Spinal cord (tissue), 10 donors: ENCODE measurements around the gene CUL3. TPM values are rescaled to one million over a fixed set of nuclear protein-coding genes. Genes with fewer than 3 reads are reported as not detected.
A peak's percentile ranks its signal among the peaks of the same experiment; 100 is the strongest.
"Not testable (repeated sequence)": the region's sequence is repeated elsewhere in the genome, so short reads cannot be mapped to it uniquely, and the experiment has no call there.

ENCODE experiments used
- DNase-seq, 6 donors: peaks; one replicate each; pipeline versions ENCODE4 v3.0.0 to v3.0.0-alpha.2; 2013 to 2015; ENCODE audit warnings: low spot score in 6 of 6, low read depth in 4 of 6
- H3K27ac ChIP-seq: one replicate; pipeline ENCODE4 v1.5.1; 2013; ENCODE audit warnings: low read depth, low read length, control low read depth
- H3K27me3 ChIP-seq: one replicate; pipeline ENCODE4 v1.6.1; 2013; ENCODE audit warnings: low read length; ENCODE audit not compliant: control insufficient read depth, insufficient read depth
- H3K36me3 ChIP-seq: one replicate; pipeline ENCODE4 v1.6.1; 2013; ENCODE audit warnings: low read length; ENCODE audit not compliant: control insufficient read depth, insufficient read depth
- H3K4me1 ChIP-seq: one replicate; pipeline ENCODE4 v1.6.1; 2013; ENCODE audit warnings: low read length; ENCODE audit not compliant: control insufficient read depth, insufficient read depth
- H3K4me3 ChIP-seq: one replicate; pipeline ENCODE4 v1.5.1; 2013; ENCODE audit warnings: low read depth, low read length, control low read depth
- H3K9me3 ChIP-seq: one replicate; pipeline ENCODE4 v1.6.1; 2013; ENCODE audit warnings: low read length; ENCODE audit not compliant: control insufficient read depth, insufficient read depth
- WGBS: methylation state at CpG from one replicate; pipeline ENCODE4 v1.1.5; 2013; ENCODE audit warnings: missing lambda C conversion rate; ENCODE audit not compliant: insufficient coverage; 5-methylcytosine and 5-hydroxymethylcytosine counted together
- polyA plus RNA-seq, 2 donors: library from polyadenylated mRNA; unstranded; fragments of 120-200 nt; gene quantifications; one replicate each; pipeline ENCODE4 v1.2.1, GENCODE V29; 2013; ENCODE audit not compliant: insufficient read length in 2 of 2
- total RNA-seq, 2 donors: library from RNA; depleted of rRNA in 1 of 2; stranded (reverse); fragments of 120-200 nt in 1 of 2; fragments of >200 nt in 1 of 2; gene quantifications; one replicate each; pipeline versions ENCODE4 v1.2.3 to v1.2.4, GENCODE V29; 2013 to 2014
- donor health status: healthy.

Gene CUL3
- total and polyA plus RNA-seq, 4 donors = 92.0 to 113 (median 99.7) TPM

DNA sequence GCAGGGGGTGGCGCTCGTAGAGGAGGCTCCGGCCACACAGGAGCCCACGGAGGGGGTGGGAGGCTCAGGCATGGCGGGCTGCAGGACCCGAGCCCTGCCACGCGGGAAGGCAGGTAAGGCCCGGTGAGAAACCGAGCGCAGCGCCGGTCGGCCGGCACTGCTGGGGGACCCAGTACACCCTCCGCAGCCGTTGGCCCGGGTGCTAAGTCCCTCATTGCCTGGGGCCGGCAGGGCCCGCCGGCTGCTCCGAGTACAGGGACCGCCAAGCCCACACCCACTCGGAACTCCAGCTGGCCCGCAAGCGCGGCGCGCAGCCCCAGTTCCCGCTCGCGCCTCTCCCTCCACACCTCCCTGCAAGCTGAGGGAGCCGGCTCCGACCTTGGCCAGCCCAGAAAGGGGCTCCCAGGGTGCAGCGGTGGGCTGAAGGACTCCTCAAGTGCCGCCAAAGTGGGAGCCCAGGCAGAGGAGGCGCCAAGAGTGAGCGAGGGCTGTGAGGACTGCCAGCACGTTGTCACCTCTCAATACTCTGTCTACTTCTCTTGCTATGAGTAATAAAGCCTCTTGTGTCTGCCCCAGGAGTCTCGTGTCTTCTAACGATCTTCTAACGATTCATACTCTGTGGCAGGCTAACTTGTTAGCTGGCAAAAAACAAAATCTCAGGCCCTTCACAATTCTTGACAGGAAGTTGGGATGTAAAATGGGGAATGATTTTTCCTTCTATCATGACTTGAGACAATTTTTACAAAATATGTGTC lies 18.8 kb upstream of the CUL3 start:
- WGBS = 97% methylated on average over 22 of the region's 42 CpGs
- not testable (repeated sequence) for H3K27me3 ChIP-seq, H3K36me3 ChIP-seq, H3K9me3 ChIP-seq, H3K4me3 ChIP-seq, H3K27ac ChIP-seq, DNase-seq, H3K4me1 ChIP-seq

- H3K27me3 ChIP-seq, H3K36me3 ChIP-seq, H3K4me3 ChIP-seq, H3K4me1 ChIP-seq, H3K27ac ChIP-seq, DNase-seq, H3K9me3 ChIP-seq: not testable (repeated sequence)
- 88% methylated on average over 12 of the region's 17 CpGs for WGBS
Measured at GRCh38 chr2:224602778-224603375, 17.7 kb upstream of the CUL3 start.

GRCh38 chr2:224601923-224602322 lies 16.8 kb upstream of the CUL3 start:
- Histone ChIP-seq H3K4me1 (no peaks in the 10 kb centered on the region), H3K27ac (no peak overlapping the region), H3K4me3 (no peak overlapping the region), H3K27me3 (no peaks in the 10 kb centered on the region), H3K36me3 (no peaks in the 10 kb centered on the region), H3K9me3 (no peaks in the 10 kb centered on the region)
- 80% methylated on average over 1 of the region's 2 CpGs for WGBS
- DNase-seq = no peak

DNA sequence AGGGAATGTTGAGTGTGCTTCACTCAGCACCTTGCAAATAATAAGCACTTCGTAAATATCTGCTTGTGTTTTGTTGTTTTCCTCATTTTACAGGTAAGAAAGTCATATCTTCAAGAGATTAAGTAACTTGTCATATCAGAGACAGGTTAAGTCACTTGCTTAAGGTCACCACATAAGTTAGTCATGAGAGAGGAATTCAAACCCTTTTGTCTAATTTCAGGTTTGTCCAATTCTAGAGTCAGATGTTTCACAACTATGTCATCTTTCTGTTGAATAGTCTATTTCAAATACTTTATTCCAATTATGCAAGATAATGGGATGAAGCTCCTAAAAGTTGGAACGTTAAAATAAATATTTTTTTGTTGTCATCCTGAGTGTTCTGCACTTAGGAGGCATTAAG lies 13.5 kb upstream of the CUL3 start:
- Histone ChIP-seq H3K9me3 (no peaks in the 10 kb centered on the region), H3K4me1 (no peaks in the 10 kb centered on the region), H3K27me3 (no peaks in the 10 kb centered on the region), H3K36me3 (no peaks in the 10 kb centered on the region), H3K27ac (no peak overlapping the region), H3K4me3 (no peak overlapping the region)
- DNase-seq = no peak
- no CpG with 5 or more reads among the region's 2 CpGs for WGBS

DNA sequence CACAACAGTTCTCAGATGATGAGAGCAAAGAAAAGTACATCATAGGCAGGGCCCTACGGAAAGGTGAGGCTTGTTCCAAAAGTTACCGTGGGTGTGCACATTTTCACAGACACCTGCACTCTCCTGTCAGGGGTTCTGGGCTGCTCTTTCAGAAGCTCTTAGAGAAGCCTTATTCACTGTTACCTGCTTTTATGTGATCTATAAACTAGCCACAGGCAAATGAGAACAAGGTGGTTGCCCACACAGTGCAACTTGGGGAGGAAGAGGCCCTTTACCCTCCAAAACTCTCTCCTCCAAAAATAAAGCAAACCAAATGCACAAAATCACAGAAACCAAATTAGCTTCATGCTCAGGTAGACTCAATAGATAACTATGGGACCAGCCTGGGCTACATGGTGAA lies 11.1 kb upstream of the CUL3 start:
- Histone ChIP-seq H3K27me3 (no peaks in the 10 kb centered on the region), H3K4me1 (no peaks in the 10 kb centered on the region), H3K4me3 (no peak overlapping the region), H3K9me3 (no peaks in the 10 kb centered on the region), H3K27ac (no peak overlapping the region), H3K36me3 (no peaks in the 10 kb centered on the region)
- DNase-seq = no peak
- 100% methylated on average over 2 of the region's 2 CpGs for WGBS

DNA sequence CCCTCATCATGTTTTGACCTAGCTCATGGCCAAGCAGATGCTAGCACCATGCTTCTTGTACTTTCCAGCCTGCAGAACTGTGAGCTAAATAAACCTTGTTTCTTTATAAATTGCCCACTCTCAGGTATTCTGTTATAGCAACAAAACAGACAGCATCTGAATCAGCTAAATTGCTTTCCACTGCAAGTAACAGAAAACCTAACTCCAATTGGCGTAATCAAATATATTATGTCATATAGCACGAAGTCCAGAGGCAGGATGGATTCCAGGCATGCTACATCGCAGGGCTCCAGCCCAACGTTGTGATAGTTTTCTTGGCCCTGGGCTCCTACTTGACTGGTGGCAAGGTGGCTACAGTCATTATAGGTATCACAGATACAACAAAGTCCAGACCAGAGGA lies 10.4 kb upstream of the CUL3 start:
- no peak for DNase-seq

DNA sequence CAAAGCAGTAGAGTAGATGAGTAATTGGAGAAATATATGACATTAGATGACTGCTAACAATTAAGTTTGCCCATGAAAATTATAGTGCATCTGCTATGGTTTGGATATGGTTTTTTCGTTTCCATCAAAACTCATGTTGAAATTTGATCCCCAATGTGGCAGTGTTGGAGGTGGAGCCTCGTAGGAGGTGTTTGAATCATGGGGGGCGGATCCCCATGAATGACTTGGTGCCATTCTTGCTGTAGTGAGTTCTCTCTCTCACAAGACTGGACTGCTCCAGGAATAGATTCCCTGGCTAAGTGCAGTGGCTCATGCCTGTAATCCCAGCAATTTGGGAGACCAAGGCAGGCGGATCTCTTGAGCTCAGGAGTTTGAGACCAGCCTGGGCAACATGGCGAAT lies 9.7 kb upstream of the CUL3 start:
- Histone ChIP-seq H3K4me3 (no peak overlapping the region), H3K36me3 (no peaks in the 10 kb centered on the region), H3K27ac (no peak overlapping the region), H3K9me3 (no peaks in the 10 kb centered on the region), H3K27me3 (no peaks in the 10 kb centered on the region), H3K4me1 (no peaks in the 10 kb centered on the region)
- no peak for DNase-seq
- 100% methylated on average over 2 of the region's 5 CpGs for WGBS

More for the DNA sequence above, 10.4 kb upstream of the CUL3 start:
- H3K9me3 ChIP-seq = no peaks in the 10 kb centered on the region
- no peak overlapping the region for H3K27ac ChIP-seq
- WGBS = no CpG with 5 or more reads among the region's 4 CpGs
- H3K4me1 ChIP-seq = no peaks in the 10 kb centered on the region
- H3K36me3 ChIP-seq = no peaks in the 10 kb centered on the region
- H3K4me3 ChIP-seq = no peak overlapping the region
- H3K27me3 ChIP-seq = no peaks in the 10 kb centered on the region

DNA sequence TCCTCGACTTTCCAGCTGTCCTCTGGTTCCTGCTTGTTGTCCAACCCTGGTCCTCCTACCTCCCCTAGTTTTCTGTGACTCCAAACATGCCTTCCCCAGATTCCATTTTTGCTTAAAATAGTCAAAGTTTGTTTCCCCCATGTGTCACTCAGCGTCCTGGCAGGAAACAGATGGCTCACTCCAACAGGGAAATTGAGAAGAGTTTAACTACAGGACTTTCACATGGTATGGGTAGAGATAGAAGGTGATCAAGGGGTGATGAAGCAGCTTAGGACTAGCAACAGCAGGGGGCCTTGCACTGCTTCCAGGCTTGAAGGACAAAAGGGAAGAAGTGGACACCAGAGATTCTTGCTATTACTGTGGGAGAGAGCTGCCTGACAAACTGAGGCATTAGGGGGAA lies 6.1 kb upstream of the CUL3 start:
- no peaks in the 10 kb centered on the region for H3K9me3 ChIP-seq
- 64% methylated on average over 2 of the region's 2 CpGs for WGBS
- H3K36me3 ChIP-seq = no peaks in the 10 kb centered on the region

GRCh38 chr2:224586127-224586695 lies 1.0 kb upstream of the CUL3 start:
- Histone ChIP-seq H3K27me3 (no peaks in the 10 kb centered on the region), H3K36me3 (peaks cover 4% of the 10 kb centered on the region), H3K4me1 (peaks cover 20% of the 10 kb centered on the region), H3K9me3 (no peaks in the 10 kb centered on the region), H3K27ac (no peak overlapping the region), H3K4me3 (peak overlapping the region; percentile 74)
- no CpG with 5 or more reads among the region's 7 CpGs for WGBS
- DNase-seq = no peak

More for the DNA sequence above, 6.1 kb upstream of the CUL3 start:
- Histone ChIP-seq H3K27ac (no peak overlapping the region), H3K4me3 (no peak overlapping the region), H3K4me1 (no peaks in the 10 kb centered on the region), H3K27me3 (no peaks in the 10 kb centered on the region)
- no peak for DNase-seq

GRCh38 chr2:224584785-224585210 lies 365 bp downstream of the CUL3 start:
- Histone ChIP-seq H3K27me3 (no peaks in the 10 kb centered on the region), H3K36me3 (peaks cover 4% of the 10 kb centered on the region), H3K4me3 (peak overlapping the region; percentile 74), H3K9me3 (no peaks in the 10 kb centered on the region), H3K27ac (peak overlapping the region; percentile 84), H3K4me1 (peaks cover 23% of the 10 kb centered on the region)
- DNase-seq = peak in 4 of 6 donors; percentile 18 to 70 (median 46)
- WGBS = under 1% methylated on average over 62 of the region's 62 CpGs
